ENCODE results near the gene CDC14B.
"Not testable (repeated sequence)": the region's sequence is repeated elsewhere in the genome, so short reads cannot be mapped to it uniquely, and the experiment has no call there.

The CDC14B gene

DNA sequence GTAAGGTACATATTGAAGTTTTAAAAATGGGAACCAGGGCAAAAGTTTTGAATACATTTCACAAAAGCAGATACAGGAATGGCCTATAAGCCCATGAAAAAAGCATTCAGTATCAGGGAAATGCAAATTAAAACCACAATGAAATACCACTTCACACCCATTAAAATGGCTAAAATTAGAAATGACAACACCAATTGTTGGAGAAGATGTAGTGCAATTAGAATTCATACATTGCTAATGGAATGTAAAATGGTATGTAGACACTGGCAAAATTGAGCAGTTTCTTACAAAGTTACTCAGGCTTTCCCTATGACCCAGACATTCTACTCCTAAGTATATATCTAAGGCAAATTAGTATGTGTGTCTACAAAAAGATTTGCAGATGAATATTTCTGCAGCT, 34.2 kb downstream of the CDC14B start:
- DNase-seq = no peak

DNA sequence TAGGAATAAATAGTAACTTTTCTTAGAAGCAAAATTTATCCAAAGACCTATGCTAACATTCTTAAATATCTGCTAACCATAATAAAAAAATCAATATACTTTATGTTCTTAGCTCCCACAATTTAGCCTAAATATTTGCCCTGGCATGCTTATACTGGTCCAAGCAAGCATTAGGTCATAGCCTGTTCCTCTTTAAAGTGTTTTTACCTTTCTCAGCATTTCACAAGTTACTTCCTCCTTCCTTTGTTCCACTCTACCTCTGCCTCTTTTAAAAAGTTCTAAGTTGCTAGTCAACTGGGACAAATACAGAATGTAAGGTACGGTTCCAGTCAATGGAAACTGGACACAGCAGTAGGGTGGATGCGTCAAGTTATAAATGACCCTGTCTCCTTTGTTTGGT, 37.4 kb downstream of the CDC14B start:
- not testable (repeated sequence) for DNase-seq

DNA sequence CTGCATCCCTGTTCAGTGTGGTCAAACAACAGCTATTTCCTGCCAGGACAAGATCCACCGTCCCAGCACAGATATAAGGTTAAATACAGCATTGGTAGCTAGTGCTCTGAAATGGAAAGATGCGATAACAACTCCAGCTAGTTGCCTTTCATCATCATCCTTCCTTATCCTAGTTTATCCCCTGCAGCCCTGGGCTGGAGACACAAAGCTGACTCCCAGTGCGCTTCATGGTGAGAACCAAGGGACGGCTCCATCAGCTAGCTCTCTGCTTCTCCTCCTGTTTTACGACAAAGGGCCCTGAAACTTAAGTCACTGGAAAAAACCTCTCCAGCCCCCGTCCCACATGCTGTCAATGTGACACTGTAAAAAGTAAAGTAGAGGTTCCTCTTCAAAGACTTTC, 37.9 kb downstream of the CDC14B start:
- DNase-seq = no peak

DNA sequence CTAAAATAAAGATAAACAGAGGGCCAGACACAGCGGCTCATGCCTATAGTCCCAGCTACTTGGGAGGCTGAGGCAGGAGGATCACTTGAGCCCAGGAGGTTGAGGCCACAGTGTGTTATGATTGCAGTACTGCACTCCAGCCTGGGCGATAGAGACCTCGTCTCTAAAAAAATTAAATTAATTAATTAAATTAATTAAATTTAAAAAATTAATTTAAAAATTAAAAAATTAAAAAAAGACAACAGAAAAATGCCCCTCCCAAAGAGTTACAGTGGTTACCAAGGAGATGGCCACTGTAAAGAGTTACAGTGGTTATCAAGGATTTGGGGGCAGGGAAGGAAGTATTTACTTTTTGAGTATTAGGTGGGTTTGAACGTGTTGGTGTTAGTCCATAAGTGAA, 38.3 kb downstream of the CDC14B start:
- no peak for DNase-seq

DNA sequence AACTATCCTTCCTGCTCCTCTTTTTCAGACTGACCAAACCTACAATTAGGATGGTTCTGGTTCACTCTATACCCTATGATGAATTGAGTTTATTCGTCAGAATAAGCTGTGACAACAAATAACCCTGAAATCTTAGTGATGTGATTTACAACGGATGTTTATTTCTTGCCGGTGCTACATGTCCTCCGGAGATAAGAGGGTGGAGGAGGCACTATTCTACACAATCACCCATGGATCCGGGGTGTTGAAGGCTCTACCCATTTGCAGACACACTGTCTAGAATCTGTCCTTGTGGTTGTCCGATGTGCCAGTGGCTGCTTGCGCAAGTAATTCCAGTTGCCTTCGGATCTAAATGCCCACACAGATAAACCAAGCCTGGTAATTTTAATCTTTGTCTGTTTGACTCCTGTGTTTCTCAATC, 44.7 kb downstream of the CDC14B start:
- no peak for DNase-seq

DNA sequence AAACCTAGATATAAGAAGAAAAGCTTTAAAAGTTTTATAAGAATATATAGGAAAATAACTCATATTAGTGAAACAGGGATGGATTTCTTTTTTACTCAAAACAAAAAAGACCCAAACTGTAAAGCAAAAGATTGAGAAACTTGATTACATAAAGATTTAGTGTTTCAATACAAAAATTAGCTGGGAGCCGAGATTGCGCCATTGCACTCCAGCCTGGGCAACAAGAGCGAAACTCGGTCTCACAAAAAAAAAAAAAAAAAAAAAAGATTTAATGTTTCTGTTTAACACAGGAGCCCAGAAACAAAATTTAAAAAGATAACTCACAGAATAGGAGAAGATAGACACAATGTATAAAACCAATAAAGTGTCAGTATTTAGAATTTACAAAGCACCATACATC, 45.2 kb downstream of the CDC14B start:
- DNase-seq = no peak

DNA sequence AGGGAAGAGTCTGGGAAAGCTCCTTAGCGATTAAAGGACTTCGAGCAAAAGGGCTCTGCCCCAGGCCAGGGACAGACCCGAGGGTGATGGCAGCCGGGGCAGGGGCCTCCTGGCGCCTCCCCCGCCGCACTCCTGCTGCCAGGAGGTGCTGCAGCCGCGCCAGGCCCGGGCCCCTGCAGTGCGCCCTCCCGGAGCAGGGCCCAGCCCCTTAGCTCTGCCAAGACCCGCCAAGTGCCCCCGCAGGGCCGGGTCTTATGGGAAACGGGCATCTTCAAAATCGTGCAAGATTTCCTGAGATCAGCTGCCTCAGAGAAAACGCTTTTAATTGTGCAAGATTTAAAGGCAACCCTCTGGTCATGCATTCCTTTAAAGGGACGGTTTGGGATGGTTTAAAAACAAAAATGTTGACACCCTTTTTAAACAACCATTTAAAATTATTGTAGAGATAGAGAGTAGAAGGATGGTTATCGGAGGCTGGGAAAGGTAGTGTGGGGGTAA, 52.4 kb downstream of the CDC14B start:
- DNase-seq = no peak

DNA sequence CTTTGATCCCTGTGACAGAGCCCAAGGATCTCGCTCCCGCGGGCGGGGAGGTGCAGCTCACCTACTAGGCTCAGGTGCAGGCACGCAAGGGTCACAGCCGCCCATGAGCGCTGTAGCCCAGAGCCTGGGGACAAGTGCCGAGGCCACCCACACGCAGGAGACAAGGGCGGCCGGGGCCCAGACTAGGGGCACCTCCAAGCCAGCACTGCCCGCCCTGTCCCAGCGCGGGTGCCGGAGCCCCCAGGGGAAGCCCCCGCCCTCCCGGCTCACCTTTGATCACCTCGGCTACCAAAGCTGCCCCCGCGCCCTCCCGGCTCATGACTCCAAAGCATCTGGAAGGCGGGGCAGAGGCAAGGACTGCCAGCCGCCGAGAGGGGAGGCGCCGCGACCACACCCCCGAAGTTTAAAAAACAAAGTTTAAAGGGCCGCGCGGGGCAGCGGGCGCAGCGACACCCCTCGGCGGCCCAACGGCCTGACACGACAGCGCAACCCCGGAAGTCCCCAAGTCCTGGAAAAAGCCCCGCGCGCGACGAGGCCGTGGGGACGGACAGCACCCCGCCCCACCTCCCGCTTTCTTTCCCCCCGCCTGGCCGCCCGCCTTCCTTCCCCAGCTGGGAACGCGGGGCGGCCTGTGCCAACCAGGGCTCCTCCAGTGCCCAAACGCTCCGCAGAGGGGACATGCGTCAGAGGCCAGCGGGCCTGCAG, 53.0 kb downstream of the CDC14B start:
- DNase-seq = peak in 2 of 3 experiments; percentile 64 to 70

DNA sequence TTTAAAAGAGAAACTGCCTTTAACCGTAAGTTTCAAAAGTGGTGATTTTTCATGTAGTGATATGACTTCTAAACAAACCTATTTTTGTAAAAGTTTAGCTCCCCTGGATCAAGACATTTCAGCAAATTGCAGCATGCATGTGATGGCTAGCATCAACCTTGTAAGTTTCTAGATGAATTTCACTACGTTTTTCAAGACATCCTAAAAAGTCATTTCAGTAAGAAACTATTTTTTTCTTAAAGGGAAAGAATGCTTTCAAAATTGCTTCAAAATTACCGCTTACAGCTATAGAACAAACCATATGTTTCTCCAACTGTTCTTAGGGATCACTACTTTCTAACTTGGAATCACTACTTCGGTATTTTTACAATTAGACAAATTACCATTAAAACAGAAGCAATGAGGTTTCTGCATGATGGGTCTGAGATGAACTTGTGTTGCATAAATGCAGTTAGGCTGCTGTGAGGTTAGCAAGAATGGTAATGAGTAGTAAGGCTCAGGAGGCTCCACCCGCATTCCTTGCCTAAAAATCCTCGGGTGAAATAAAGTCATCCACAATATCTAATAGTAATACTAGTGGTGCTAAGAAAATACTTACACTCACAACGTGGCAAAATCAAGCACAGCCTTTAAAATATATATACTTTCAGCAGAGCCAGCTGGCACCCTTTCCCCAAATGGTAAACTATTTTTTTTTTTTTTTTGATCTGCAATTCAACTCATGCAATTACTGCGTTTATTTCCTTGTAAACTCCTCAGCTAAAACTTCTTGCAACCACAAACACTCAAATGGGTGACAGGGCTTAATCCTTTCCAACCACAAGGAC, 53.8 kb downstream of the CDC14B start:
- DNase-seq = no peak

DNA sequence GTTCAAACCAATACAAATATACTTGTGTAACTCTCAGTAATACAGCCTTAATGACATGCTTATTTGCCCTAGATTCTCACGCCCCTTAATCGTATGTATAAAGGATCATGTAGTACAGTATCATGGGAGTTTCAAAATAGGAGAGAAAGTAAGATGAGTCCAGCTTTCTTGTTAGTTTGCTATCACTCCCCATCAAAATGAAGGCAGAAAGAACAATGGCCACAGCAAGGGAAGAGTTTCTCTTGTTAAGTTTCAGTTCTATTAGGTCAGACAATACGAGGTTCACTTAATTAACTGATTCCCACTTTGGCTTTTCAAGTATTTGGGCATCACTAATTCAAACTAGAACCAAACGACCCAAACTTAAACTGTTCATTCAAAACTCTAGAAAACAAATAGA, 55.4 kb downstream of the CDC14B start:
- DNase-seq = no peak

DNA sequence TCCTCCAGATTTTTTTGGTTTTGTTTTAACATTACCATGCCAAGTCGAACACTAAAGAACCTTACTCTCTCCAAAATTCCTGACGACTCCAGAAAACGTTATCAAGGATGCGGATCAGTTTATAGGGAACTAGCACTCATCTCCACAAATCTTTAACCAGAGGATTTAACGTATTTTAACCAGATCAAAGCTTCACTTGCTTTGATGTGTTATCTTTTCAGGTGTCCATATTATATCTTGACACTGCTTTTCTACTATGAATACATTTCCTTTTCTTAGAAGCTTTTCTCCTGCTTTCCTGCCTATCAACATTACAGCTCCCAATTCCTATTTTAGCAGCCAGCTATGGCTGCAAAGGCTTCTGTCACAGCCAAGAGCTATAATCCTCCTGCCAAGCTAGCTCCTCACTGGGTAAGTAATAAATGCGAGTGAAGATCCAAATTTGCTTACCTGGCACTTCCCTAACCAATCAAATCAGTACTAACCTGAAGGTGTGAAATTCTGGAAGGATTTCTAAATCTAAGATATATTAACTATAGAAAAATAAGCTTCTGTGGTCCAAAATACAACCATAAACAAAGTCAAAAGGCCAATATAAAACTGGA, 60.2 kb downstream of the CDC14B start:
- DNase-seq = no peak

DNA sequence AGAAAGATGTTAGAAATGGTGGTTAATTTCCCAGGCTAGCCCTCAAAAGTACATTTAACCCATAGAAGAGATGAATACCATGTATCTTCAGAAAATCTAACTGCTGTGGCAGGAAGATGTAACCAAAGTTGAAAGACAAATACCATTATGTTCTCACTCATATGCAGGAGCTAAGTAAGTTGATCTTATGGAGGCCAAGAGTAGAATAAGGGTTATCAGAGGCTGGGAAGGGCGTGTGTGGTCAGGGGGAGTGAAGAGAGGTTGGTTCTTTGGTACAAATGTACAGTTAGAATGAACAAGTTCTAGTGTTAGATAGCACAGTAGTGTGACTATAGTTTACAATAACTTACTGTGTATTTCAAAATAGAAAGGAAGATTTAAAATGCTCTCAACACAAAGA, 61.7 kb downstream of the CDC14B start:
- no peak for DNase-seq

DNA sequence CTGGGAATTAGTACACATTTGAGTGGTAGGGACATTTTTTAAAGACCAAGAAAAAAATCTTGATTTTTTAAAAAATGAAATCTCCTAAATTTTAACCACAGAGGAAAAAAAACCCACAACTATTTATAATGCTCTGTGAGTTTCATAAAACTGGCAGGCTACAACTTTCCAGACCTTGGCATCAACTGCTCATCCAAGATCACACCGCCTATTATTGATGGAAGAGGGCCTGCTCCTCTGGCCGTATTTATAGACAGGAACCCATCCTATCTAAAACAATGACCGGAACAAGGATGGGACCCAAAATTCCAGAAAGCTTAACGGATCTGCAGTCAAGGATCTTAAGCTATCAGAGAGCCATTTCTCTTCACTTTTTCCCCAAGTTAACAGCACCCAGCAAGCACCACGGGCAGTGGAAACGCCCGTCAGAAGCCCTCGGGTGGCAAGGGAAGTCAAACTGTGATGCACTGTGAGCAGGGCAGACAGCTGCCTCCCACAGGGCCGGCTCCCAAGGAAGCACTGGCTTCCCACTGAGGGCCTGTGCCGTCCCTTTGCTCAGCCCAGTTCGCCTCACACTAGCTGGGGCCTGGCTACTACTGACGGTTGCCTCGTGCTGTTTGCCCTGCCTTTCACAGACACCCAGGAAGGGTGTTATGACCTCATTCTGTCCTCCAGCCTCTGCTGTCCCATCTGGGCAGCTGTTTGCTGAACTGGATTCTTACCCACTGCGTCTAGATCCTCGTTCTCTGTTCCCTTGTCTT, 62.8 kb downstream of the CDC14B start:
- no peak for DNase-seq

DNA sequence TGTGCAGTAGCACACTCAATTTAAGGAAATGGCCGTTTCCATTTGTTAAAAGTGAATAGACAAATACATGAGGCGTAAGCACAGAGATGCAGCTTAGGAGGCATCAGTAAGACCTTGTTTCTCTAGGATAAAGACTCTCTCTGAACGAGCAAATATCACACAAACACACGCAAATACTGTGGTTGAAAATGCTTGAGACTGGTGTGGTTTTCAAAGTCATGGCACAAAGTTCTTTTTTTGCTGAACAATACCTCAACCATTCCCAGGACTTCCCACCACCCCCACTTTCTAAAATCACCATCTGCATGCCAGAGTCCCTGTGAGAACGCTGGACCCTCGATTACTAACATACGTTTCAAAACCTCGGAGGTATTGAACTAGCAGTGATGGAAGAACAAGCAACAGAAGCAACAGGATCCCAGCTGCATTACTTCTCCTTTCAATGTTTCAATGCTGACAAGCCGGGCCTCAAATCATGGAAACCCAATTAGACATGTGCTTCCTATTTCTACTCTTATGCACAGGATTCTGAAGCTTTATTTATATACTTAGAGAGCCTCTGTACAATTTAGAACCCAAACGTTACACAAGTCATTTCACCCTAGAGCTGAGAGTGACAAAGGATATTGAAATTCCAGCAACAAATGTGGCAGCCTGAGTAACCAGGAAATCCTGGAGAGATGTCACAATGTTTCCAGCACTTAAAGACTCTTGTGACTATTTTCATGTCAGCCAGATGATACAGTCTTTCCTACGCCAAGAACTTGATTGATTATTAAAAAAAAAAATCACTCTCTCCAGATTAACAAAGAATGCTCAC, 63.9 kb downstream of the CDC14B start:
- DNase-seq = no peak

DNA sequence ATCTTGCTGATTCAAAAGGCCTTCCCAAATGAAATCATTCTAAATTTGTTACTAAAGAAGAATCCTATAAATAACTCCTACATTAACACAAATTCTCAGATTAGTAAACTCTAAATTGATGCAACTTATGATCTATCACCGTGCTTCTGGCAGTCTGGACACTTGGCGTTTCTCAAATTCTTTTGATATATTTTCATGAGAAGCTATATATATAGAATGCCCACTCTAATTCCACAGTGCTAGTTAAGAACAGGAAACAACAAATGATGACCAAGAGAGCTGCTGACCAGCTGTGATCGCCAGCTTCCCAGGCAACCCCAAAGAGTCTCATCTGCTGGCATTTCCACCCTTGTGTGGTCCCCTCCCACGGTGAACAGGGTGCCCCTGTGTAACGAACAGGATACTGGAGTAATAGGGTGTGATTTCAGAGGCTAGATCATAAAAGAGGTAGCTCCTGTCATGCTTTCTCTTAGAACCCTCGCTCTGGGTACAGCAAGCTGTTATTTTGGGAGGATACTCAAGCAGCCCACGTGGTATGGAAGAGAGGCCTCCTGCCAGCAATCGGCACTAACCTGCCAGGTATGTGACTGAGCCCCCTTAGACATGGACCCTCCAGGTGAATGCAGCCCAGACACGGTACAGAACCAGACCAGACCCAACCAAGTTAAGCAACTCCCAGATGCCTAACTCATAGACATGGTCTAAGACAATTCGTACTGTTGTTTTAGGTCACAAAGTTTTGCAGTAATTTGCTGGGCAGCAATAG, 64.7 kb downstream of the CDC14B start:
- no peak for DNase-seq

DNA sequence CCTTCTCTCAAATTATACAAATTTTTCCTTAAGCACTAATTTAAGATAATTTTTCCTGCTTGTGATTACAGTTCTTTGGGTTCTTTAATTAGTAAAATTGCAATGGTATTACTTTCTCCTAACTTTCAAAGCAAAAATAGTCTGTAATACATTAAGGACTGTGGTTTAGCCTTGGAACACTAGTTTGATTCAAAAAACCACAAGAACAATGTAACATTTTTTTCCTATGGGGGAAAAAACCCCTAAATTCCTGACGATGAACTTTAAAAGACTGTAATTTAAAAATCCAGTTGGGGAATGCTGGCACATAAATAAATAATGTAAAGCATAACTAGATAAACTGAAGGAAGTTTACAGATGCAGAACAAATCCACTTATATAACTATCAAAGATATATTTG, 65.3 kb downstream of the CDC14B start:
- no peak for DNase-seq

DNA sequence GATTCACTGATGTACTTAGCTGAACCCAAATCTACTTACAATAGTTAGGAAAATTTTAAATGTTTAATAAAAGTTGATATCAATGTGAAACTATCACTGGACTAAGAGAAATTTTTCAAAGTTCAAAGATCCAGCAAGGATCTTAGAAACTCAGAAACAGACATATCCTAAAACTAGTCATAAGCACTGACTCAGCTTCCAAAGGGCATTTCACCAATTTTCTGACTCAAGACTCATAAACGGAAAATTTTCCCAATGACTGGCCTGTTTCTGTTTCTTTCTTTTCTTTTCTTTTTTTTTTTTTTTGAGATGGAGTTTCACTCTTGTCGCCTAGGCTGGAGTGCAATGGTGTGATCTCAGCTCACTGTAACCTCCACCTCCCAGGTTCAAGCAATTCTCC, 66.6 kb downstream of the CDC14B start:
- DNase-seq = no peak

DNA sequence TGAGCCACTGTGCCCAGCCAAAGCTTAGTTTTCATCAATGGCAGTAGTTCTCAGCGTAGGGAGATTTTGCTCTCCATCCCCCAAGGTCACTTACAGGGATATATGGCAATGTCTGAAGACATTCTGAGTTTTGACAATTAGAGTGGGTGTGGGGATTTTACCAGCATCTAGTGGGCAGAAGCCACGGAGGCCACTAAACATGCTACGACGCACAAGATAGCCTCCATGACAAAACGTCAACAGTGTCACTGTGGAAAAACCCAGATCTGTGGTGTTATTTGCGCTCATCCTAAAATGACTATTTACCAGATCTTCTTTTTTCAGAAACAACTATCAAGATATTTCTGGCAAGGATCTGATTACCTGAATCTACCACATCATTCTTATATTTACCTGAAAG, 68.2 kb downstream of the CDC14B start:
- DNase-seq = no peak

DNA sequence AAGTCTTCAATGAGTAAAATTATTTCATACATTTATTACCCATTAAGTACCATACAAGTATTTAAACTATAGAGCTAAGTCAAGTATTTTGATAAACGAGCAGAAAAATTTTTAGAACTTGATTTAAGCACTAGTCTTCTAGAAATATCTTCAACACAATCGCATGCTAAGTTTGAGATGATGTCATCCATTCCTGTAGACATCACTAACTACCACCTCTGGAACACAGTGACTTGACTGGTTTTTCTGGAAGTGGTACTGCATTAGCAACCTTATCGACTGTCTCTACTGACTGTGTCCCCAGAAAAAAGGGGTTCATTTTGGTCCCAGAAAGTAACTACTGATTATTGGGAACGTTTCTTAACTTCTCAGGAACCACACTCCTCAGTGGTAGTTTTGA, 69.0 kb downstream of the CDC14B start:
- DNase-seq = no peak

DNA sequence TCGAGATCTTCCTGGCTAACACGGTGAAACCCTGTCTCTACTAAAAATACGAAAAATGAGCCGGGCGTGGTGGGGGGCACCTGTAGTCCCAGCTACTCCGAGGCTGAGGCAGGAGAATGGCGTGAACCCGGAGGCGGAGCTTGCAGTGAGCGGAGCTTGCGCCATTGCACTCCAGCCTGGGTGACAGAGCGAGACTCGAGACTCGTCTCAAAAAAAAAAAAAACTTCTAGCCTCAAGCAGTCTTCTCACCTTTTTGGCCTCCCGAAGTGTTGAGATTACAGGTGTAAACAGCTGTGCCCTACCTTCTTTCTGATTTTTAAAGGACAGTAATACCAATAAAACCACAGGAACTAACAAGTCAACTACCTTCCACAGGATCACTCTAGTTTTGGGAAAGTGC, 76.5 kb downstream of the CDC14B start:
- not testable (repeated sequence) for DNase-seq

DNA sequence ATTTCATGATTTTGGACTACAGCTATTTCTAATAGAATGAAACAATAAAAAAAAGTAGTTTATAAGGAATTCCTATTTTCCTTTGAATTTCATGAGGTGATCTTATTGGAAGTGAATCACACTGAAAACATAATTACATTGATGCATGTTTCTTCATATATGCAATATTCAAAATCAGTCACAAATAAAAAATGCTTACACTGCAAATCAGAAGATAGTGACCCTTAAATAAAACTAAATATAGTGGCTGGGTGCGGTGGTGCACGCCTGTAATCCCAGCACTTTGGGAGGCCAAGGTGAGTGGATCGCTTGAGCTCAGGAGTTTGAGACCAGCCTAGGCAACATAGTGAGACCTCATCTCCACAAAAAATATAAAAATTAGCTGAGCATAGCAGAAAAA, 79.5 kb downstream of the CDC14B start:
- DNase-seq = no peak

Data from NCI-H1417 (cell line).